ENCODE results near the gene LBX1.

The LBX1 gene

DNA sequence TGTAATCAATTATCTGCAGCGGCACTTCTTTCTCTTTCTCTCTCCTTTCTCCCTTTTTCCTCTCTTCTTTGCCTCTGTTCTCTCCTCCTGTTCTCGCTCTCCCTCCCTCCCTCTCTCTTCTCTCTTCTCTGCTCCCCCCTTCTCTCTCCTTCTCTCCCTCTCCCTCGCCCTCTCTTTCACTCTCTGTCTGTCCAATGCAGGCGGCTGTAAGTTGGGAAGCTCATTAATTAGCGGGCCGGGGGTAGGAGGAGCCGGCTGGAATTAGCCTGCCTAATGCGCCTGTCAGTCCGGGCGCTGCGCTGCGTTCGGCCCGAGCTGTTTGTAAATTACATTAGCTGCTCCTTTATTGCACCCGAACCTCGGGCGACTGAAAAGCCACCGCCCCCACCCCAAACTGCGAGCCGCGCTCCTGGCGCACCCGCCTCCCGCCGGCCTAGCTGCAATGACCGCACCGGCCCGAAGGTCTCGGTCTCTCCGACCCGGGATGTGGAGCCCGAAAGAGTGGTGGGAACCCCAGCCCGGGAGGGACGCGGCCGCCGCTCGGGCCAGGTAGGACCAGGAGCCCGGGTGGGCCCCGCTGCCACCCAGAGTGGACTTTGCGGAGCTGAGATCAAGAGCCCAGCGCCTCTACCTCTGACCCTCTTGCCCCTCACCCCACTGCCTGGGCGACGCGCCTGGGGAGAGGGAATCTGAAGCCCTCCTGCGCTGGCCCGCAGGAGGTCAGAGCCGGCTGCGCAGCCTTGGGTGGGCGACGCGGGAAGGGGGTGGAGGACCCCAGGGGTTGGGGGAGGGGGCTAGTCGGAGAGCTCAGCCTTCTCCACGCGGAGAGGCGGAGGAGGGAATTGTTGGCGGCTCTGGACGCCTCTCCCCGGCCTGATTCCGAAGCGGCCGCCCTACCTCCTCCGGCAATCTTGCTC is at the start of gene LBX1:
Gene LBX1 (minus strand): TSS at position 198 of the 917 bp plus-strand sequence. CDS start 648 bp downstream, outside the sequence.
- DNase-seq (ENCODE audit: low read depth in 2 of 2) = no peak

DNA sequence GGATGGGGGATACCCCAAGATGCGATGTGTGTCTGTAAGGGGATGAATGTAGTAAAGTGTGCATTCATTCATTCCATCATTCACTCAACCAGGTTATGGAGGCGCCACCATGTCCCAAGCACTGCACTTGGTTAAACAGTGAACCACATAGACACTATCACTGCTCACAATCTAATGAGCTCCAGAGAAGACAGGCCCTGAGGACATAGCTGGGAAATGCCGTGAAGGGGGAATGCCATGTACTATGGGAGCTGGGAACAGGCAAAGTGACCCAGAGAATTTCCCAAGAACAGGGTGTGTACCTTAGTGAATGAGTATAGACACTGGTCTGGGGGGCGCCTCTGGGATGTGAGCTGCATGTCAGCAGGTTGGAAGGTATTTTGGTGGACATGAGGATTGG is 44.5 kb upstream of the LBX1 start:
- DNase-seq (ENCODE audit: low read depth in 2 of 2) = no peak

- DNase-seq (ENCODE audit: low read depth in 2 of 2) = no peak
Measured at GRCh38 chr10:101273330-101273729, 44.1 kb upstream of the LBX1 start.

GRCh38 chr10:101272229-101272868 is 43.1 kb upstream of the LBX1 start:
- peak in 1 of 2 donors; percentile 35 for DNase-seq (ENCODE audit: low read depth in 2 of 2)

DNA sequence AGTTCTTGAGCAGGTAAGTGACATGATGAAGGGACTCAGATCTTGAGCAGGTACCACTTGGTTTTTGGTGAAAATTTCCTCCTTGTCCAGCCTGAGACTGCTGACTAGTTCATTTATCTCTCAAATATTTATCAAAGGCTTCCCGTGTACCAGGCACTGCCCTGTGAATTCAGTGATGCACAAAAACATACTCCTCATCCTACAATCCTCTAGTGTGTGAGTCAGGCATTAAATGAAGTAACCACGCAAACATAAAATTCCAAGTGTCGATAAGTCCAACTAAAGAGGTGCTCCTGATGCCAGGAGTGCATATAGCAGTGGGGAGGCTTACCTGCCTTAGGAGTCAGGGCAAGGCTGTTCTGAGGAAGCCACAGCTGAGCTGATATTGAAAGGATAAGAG is 41.5 kb upstream of the LBX1 start:
- no peak for DNase-seq (ENCODE audit: low read depth in 2 of 2)

DNA sequence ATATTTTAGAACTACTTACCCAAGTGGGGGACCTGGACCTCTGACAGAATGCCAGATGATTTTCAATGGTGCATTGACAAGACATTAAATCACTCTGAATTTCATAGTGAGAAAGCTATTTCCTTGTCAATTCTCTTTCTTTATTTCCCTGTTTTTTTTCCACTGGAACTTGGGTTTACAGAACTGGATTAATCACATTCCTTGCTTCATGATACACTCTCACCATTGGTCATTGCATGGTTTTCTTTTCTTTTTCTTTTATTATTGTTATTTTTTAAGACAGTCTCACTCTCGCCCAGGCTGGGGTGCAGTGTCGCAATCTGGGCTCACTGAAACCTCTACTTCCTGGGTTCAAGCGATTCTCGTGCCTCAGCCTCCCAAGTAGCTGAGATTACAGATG is 38.5 kb upstream of the LBX1 start:
- no peak for DNase-seq (ENCODE audit: low read depth in 2 of 2)

- DNase-seq (ENCODE audit: low read depth in 2 of 2) = no peak
Measured at GRCh38 chr10:101267290-101267680, 38.0 kb upstream of the LBX1 start.

DNA sequence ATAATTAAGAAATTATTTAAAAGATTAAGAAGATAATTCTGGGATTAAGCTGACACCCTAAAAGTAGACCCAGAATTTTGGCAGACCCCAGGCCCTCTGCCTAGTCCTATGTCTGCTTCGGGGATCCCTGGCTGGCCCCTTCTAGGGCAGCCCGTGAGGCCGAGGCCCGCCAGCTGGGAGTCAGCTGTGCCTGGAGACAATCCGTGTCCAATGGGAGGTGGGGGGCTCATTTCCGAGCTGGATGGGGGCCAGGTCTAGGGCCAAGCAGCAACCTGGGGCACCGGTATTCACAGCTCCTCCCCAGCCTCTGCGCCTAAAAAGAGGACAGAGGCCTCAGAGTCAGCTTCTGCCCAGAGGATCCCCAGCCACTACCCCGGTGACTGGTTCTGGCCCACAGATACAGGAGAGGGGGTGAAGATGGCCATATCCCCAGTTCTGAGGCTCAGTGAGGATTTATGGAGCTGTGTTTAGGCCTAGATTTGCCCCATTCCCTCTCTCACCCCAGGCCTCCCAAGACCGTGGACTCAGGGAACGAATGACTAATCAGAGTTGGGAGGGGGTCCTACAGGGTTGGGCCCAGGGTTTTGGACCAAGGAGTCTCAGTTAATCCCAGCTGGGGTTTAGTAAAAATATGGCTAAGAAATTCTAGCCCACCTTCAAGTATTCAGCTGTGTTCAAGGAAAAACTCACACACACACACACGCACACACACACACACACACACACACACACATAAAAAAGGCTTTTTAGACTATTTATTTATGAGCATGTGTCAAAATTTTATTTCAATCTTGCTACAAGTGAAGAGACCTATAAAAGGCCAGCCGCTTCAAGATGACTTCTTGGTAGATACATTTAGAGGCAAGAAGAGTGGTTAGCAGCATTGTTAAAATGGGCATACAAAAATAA is 37.4 kb upstream of the LBX1 start:
- DNase-seq (ENCODE audit: low read depth in 2 of 2) = no peak

- DNase-seq (ENCODE audit: low read depth in 2 of 2) = no peak
Measured at GRCh38 chr10:101263150-101263752, 34.0 kb upstream of the LBX1 start.

- DNase-seq (ENCODE audit: low read depth in 2 of 2) = no peak
Measured at GRCh38 chr10:101262147-101262546, 32.9 kb upstream of the LBX1 start.

GRCh38 chr10:101261702-101262101 is 32.4 kb upstream of the LBX1 start:
- DNase-seq (ENCODE audit: low read depth in 2 of 2) = no peak

- no peak for DNase-seq (ENCODE audit: low read depth in 2 of 2)
Measured at GRCh38 chr10:101260764-101261481, 31.7 kb upstream of the LBX1 start.

DNA sequence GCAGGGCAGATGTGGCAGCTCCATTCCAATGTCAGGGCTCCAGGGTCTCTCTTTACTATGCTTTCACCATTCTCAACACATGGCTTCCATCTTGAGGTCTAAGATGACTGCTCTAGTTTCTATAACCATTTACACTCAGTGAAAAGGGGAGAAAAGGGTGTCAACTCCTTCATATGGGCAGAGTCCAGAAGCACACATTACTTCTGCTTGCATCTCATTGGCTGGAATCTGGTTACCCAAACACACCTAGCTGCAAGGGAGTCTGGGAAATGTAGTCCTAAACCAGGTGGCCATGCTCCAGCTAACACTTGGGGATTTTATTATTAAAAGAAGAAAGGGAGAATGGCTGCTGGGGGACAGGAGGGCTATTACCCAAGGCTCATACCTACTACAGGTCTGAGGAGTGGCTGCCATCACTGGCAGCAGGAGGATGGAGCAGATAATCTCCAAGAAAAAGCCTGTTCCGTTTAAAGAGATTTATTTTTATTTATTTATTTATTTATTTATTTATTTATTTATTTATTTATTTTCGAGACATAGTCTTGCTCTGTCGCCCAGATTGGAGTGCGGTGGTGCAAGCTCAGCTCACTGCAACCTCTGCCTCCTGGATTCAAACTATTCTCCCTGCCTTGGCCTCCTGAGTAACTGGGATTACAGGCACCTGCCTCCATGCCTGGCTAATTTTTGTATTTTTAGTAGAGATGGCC is 29.1 kb upstream of the LBX1 start:
- DNase-seq (ENCODE audit: low read depth in 2 of 2) = no peak

- DNase-seq (ENCODE audit: low read depth in 2 of 2) = no peak
Measured at GRCh38 chr10:101257491-101257890, 28.2 kb upstream of the LBX1 start.

GRCh38 chr10:101257084-101257483 is 27.8 kb upstream of the LBX1 start:
- DNase-seq (ENCODE audit: low read depth in 2 of 2) = no peak

DNA sequence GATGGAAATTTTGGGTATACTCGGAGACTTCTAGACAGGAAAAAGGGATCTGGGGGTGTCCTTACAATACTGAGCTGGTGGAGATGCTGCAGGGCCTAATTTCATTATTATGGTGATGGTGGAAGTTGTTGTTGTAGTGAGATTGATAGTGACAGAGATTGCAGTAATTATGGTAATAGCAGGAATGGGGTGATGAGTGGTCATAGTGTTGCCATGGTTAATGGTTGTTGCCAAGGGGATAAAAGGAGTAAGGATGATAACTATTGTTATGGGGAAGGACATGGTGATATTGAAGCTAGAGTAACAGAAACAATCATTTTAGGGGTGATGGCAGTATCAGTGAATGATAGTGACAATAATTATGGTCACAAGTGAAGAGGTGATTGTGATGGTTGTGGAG is 27.1 kb upstream of the LBX1 start:
- no peak for DNase-seq (ENCODE audit: low read depth in 2 of 2)

DNA sequence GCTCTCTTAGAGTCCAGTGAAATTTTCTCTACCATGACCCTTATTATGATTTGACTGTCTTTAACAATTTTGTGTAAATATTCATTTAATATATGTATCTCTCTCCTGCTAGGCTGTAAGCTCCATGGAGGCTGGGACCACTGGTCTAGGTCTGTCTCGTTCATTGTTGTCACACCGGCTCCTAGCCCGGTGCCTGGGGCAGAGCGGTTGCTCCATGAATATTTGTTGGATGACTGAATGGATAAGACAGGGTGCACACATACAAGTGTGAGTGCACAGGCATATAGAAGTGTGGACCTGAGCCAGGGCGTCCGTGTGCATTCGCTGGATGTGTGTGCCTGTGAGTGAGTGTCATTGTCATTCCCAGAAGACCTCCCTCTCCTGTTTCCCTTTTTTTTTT is 20.9 kb upstream of the LBX1 start:
- no peak for DNase-seq (ENCODE audit: low read depth in 2 of 2)

- DNase-seq (ENCODE audit: low read depth in 2 of 2) = no peak
Measured at GRCh38 chr10:101249171-101249581, 19.9 kb upstream of the LBX1 start.

DNA sequence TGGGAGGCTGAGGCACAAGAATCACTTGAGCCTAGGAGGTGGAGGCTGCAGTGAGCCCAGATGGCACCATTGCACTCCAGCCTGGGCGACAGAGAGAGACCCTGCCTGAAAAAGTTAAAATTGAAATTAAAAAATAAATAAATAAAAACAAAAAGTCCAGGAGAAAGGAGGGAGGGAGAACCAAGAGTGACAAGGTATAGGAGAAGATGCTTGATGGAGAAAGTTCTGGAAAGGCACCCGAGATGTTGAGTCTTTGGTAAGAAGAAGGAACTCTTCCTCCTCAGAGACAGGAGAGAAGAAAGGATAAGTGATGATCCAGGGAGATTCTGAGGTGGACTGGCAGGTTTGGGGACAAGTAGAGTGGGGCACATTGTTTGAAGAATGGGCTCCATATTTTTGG is 17.4 kb upstream of the LBX1 start:
- no peak for DNase-seq (ENCODE audit: low read depth in 2 of 2)

GRCh38 chr10:101244321-101245050 is 15.2 kb upstream of the LBX1 start:
- no peak for DNase-seq (ENCODE audit: low read depth in 2 of 2)
